ENCODE data around the gene HPGD. TPM values are rescaled to one million over a fixed set of nuclear protein-coding genes. Genes with fewer than 3 reads are reported as not detected.

HPGD gene
- total and polyA plus RNA-seq, 12 donors = 3.6 to 443 (median 18.4) TPM

DNA sequence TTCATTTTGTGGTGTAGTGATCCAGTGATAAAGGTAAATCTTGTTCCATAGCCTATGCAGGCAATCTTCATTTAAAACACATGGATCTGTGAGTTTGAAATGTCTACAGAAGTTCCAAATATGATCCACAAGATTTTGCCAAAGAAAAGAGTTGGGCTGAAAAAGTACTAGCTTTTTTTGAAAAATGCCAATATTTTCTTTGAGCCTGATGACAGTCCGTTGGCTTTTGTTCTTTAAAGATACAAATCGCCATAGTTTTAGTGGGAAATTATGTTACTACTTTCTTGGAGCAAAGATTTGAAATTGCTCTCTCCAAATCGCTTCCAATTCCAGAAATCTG lies 71.5 kb downstream of the HPGD start:
- TF ChIP-seq, protein P1, sequence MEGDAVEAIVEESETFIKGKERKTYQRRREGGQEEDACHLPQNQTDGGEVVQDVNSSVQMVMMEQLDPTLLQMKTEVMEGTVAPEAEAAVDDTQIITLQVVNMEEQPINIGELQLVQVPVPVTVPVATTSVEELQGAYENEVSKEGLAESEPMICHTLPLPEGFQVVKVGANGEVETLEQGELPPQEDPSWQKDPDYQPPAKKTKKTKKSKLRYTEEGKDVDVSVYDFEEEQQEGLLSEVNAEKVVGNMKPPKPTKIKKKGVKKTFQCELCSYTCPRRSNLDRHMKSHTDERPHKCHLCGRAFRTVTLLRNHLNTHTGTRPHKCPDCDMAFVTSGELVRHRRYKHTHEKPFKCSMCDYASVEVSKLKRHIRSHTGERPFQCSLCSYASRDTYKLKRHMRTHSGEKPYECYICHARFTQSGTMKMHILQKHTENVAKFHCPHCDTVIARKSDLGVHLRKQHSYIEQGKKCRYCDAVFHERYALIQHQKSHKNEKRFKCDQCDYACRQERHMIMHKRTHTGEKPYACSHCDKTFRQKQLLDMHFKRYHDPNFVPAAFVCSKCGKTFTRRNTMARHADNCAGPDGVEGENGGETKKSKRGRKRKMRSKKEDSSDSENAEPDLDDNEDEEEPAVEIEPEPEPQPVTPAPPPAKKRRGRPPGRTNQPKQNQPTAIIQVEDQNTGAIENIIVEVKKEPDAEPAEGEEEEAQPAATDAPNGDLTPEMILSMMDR (IDR thresholded peaks at IDR 0.05) = no peak
- no peak for TF ChIP-seq POLR2A (IDR thresholded peaks at IDR 0.05)
- H3K4me3 ChIP-seq = no peak overlapping the region
- H3K9me3 ChIP-seq (replicated peaks in 1 of 3) = no peaks in the 10 kb centered on the region
- DNase-seq = no peak
- WGBS, 4 donors = 66 to 76% (median 71%) methylated on average over 3 of the region's 3 CpGs
- H3K27me3 ChIP-seq = no peaks in the 10 kb centered on the region
- H3K36me3 ChIP-seq (replicated peaks in 1 of 2) = no peaks in the 10 kb centered on the region
- no peaks in the 10 kb centered on the region for H3K4me1 ChIP-seq (replicated peaks in 1 of 2)
- no peak overlapping the region for H3K27ac ChIP-seq
- intact Hi-C loops (cut with DNase I) = no loop called here

DNA sequence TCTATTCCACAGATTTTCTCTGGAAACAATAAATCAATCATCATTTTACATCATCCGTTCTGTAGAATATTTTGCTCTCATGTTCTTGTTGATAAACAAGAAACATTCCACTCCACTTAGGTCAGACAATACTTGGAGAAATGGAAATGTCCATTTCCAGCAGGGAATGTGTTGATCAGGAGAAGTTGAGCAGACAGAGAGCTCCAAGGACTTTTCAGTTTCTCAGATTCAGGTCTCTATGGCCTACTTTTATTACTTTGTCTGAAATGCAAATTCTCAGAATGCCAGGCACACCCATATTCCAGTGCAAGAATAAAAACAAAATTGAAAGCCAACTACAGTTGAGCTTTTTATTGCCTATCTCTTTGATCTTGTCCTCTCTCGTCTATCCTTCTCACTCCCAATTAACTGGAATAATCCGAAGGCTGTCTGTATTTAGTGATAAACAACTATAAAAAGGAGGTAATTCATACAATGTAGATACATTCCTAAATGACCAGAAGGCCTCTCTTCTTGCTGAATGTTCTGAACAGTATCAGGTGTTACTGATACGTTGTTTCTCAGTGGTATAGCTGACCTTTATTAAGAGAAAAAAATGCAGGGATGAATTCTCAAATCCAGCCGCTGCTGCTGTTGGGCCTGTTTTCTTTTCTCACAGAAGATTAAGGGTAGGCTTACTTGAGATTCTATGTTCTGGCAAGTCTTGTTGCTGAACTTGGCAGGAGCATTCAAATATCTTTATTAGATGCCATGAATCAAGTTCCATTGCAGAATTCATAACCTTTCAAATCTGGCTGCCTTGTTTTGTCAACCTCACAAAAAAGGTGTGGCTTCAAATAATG lies 72.1 kb downstream of the HPGD start:
- Histone ChIP-seq H3K9me3 (replicated peaks in 1 of 3) (no peaks in the 10 kb centered on the region), H3K27ac (no peak overlapping the region), H3K4me3 (no peak overlapping the region), H3K36me3 (replicated peaks in 1 of 2) (no peaks in the 10 kb centered on the region), H3K27me3 (no peaks in the 10 kb centered on the region), H3K4me1 (replicated peaks in 1 of 2) (no peaks in the 10 kb centered on the region)
- intact Hi-C loops (cut with DNase I) = no loop called here
- DNase-seq = no peak
- 64 to 72% (median 66%) methylated on average over 5 of the region's 5 CpGs for WGBS, 4 donors
- TF ChIP-seq POLR2A (IDR thresholded peaks at IDR 0.05) = no peak
- TF ChIP-seq, protein P1 (IDR thresholded peaks at IDR 0.05) = no peak

DNA sequence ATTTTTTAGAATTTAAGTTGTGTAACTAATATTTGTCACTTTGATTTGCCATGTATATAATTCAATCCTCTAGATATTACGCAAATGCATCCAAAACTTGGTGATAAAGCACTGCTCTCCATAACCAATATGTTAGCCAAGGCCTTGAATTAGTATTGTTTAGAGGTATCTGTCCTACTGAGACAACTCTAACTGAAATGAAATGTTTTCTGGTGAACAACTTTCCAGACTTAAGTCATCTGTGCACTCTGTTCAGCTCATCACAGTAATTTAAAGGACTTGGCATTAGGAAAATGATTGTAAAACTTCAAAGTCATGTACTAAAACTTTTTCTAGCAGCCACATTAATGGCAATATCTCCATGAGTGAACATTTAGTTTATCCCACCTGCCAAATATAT lies 73.1 kb downstream of the HPGD start:
- no peaks in the 10 kb centered on the region for H3K9me3 ChIP-seq (replicated peaks in 1 of 3)
- no peaks in the 10 kb centered on the region for H3K36me3 ChIP-seq (replicated peaks in 1 of 2)
- intact Hi-C loops (cut with DNase I) = no loop called here
- H3K27ac ChIP-seq = no peak overlapping the region
- no peak for TF ChIP-seq POLR2A (IDR thresholded peaks at IDR 0.05)
- TF ChIP-seq, protein P1 (IDR thresholded peaks at IDR 0.05) = no peak
- DNase-seq = no peak
- 91 to 100% (median 94%) methylated on average over 1 of the region's 1 CpG for WGBS, 4 donors
- no peaks in the 10 kb centered on the region for H3K4me1 ChIP-seq (replicated peaks in 1 of 2)
- no peaks in the 10 kb centered on the region for H3K27me3 ChIP-seq
- no peak overlapping the region for H3K4me3 ChIP-seq

DNA sequence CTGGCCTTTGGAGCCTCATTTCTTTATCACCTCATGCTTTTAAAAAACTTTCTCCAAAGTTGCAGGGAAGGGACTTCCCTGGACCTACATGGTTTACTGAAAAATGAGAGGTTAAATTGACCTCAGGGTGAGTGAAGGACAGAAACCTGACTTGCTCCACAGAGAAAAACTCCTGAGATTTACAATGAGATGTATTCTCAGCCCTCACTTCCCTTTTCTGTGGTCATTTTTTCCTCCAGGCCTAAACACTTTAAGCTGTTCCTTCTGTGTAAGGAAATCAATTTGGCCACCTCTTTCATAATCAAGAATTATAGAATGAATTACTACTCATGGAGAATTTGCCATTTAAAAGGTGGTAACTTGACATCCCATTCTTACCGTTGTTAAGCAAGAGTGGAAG lies 77.9 kb downstream of the HPGD start:
- Histone ChIP-seq H3K4me3 (no peak overlapping the region), H3K9me3 (replicated peaks in 1 of 3) (no peaks in the 10 kb centered on the region), H3K4me1 (replicated peaks in 1 of 2) (no peaks in the 10 kb centered on the region), H3K27me3 (no peaks in the 10 kb centered on the region), H3K27ac (no peak overlapping the region), H3K36me3 (replicated peaks in 1 of 2) (no peaks in the 10 kb centered on the region)
- DNase-seq = no peak
- 29 to 64% (median 56%) methylated on average over 1 of the region's 1 CpG for WGBS, 4 donors
- intact Hi-C loops (cut with DNase I) = no loop called here
- TF ChIP-seq, protein P1 (IDR thresholded peaks at IDR 0.05) = no peak
- TF ChIP-seq POLR2A (IDR thresholded peaks at IDR 0.05) = no peak

Other genes with a start within 250 kb of the HPGD start
- gene FBXO8, start 238.8 kb downstream of the HPGD start, total RNA-seq = 10 to 100 TPM; 30.8 to 60.9 (median 38.0) TPM
- gene FBXO8, start 238.8 kb downstream of the HPGD start, polyA plus RNA-seq = 10 to 100 TPM; 17.9 to 41.0 (median 20.0) TPM
- 10 to 100 TPM in 7 of 9 donors, 1 to 10 TPM in 2; 5.8 to 22.5 (median 18.3) TPM for gene CEP44, start 238.6 kb downstream of the HPGD start, total RNA-seq
- 10 to 100 TPM in 1 of 3 donors, 1 to 10 TPM in 2; 7.0 to 12.1 (median 9.4) TPM for gene CEP44, start 238.6 kb downstream of the HPGD start, polyA plus RNA-seq